ACC112 (cell line): ENCODE data around the gene SYVN1.
A peak's percentile ranks its signal among the peaks of the same experiment; 100 is the strongest.

Experiments used
- H2AFZ ChIP-seq: fragments of 200-600 bp; sonication (generic); one replicate; pipeline ENCODE4 v1.6.0; 2017; ENCODE audit warnings: antibody characterized with exemption, low read length; ENCODE audit not compliant: unreplicated experiment
- H3K27ac ChIP-seq: fragments of 200-600 bp; sonication (generic); 2 replicates; pipeline ENCODE4 v1.5.1; 2014; ENCODE audit warnings: low read depth, mild to moderate bottlenecking, antibody characterized with exemption, low read length, moderate library complexity
- H3K27me3 ChIP-seq: fragments of 200-600 bp; sonication (generic); 2 replicates; pipeline ENCODE4 v1.6.1; 2014; ENCODE audit warnings: mild to moderate bottlenecking, antibody characterized with exemption, low read length, moderate library complexity, mixed read lengths; ENCODE audit not compliant: insufficient read depth
- H3K36me3 ChIP-seq: fragments of 200-600 bp; sonication (generic); 2 replicates; pipeline ENCODE4 v1.6.1; 2016; ENCODE audit warnings: mild to moderate bottlenecking, antibody characterized with exemption, low read length, moderate library complexity, mixed read lengths; ENCODE audit not compliant: insufficient read depth
- H3K4me1 ChIP-seq: fragments of 200-600 bp; sonication (generic); one replicate; pipeline ENCODE4 v1.6.1; 2016; ENCODE audit warnings: low read length, mixed read lengths; ENCODE audit not compliant: insufficient read depth, unreplicated experiment, control insufficient read depth
- H3K4me3 ChIP-seq: fragments of 200-600 bp; sonication (generic); 2 replicates; pipeline ENCODE4 v1.5.1; 2014; ENCODE audit warnings: mild to moderate bottlenecking, low read depth, low read length
- H3K79me2 ChIP-seq: fragments of 200-600 bp; sonication (generic); one replicate; pipeline ENCODE4 v1.6.0; 2016; ENCODE audit warnings: low read length; ENCODE audit not compliant: control insufficient read depth, unreplicated experiment, insufficient read depth

SYVN1 gene

GRCh38 chr11:65100674-65101350 is 33.5 kb downstream of the SYVN1 start:
- Histone ChIP-seq H3K4me1 (peaks cover 17% of the 10 kb centered on the region), H3K36me3 (no peaks in the 10 kb centered on the region), H3K27ac (no peak overlapping the region), H3K4me3 (no peak overlapping the region), H2AFZ (no peak overlapping the region), H3K27me3 (no peaks in the 10 kb centered on the region), H3K79me2 (peaks cover 8% of the 10 kb centered on the region)

GRCh38 chr11:65096926-65097325 is 37.4 kb downstream of the SYVN1 start:
- Histone ChIP-seq H3K4me3 (peak overlapping the region; percentile 86), H3K36me3 (no peaks in the 10 kb centered on the region), H3K79me2 (peaks cover 5% of the 10 kb centered on the region), H3K27me3 (no peaks in the 10 kb centered on the region), H2AFZ (no peak overlapping the region), H3K27ac (no peak overlapping the region), H3K4me1 (peaks cover 8% of the 10 kb centered on the region)

GRCh38 chr11:65095974-65096806 is 38.1 kb downstream of the SYVN1 start, which contains the start of gene VPS51:
Gene VPS51 (plus strand): TSS chr11:65096214. CDS start chr11:65096251, 37 bp downstream.
- peaks cover 5% of the 10 kb centered on the region for H3K4me1 ChIP-seq
- peak within 1 kb of the TSS; percentile 86 for H3K4me3 ChIP-seq
- peak within 1 kb of the TSS; percentile 97 for H2AFZ ChIP-seq
- no peaks in the 10 kb centered on the region for H3K36me3 ChIP-seq
- peaks cover 5% of the 10 kb centered on the region for H3K79me2 ChIP-seq
- H3K27me3 ChIP-seq: no peaks in the 10 kb centered on the region
- peak within 1 kb of the TSS; percentile 45 for H3K27ac ChIP-seq

GRCh38 chr11:65095427-65095826 is 38.9 kb downstream of the SYVN1 start:
- H3K36me3 ChIP-seq: no peaks in the 10 kb centered on the region
- H2AFZ ChIP-seq: peak overlapping the region; percentile 97
- no peaks in the 10 kb centered on the region for H3K27me3 ChIP-seq
- H3K79me2 ChIP-seq: peaks cover 5% of the 10 kb centered on the region
- H3K4me3 ChIP-seq: peak overlapping the region; percentile 86
- peaks cover 5% of the 10 kb centered on the region for H3K4me1 ChIP-seq
- H3K27ac ChIP-seq: no peak overlapping the region

- H3K4me1 ChIP-seq: peaks cover 3% of the 10 kb centered on the region
- peaks cover 2% of the 10 kb centered on the region for H3K79me2 ChIP-seq
- 0 out of 2 replicates have a peak, but pooled peaks cover 2% of the 10 kb centered on the region for H3K36me3 ChIP-seq
- no peak overlapping the region for H2AFZ ChIP-seq
- no peak overlapping the region for H3K4me3 ChIP-seq
- no peaks in the 10 kb centered on the region for H3K27me3 ChIP-seq
- H3K27ac ChIP-seq: no peak overlapping the region
Measured at GRCh38 chr11:65090628-65091027, 43.7 kb downstream of the SYVN1 start.

GRCh38 chr11:65089621-65090020 is 44.7 kb downstream of the SYVN1 start:
- H2AFZ ChIP-seq: no peak overlapping the region
- peaks cover 12% of the 10 kb centered on the region for H3K4me1 ChIP-seq
- peaks cover 11% of the 10 kb centered on the region for H3K79me2 ChIP-seq
- no peaks in the 10 kb centered on the region for H3K27me3 ChIP-seq
- no peak overlapping the region for H3K4me3 ChIP-seq
- H3K36me3 ChIP-seq: 0 out of 2 replicates have a peak, but pooled peaks cover 4% of the 10 kb centered on the region
- no peak overlapping the region for H3K27ac ChIP-seq

- peaks cover 15% of the 10 kb centered on the region for H3K4me1 ChIP-seq
- H3K4me3 ChIP-seq: no peak overlapping the region
- 0 out of 2 replicates have a peak, but pooled peaks cover 5% of the 10 kb centered on the region for H3K36me3 ChIP-seq
- H3K27ac ChIP-seq: no peak overlapping the region
- no peak overlapping the region for H2AFZ ChIP-seq
- no peaks in the 10 kb centered on the region for H3K27me3 ChIP-seq
- peaks cover 25% of the 10 kb centered on the region for H3K79me2 ChIP-seq
Measured at GRCh38 chr11:65087827-65088226, 46.5 kb downstream of the SYVN1 start.

GRCh38 chr11:65087216-65087615 is 47.1 kb downstream of the SYVN1 start:
- Histone ChIP-seq H3K79me2 (peaks cover 31% of the 10 kb centered on the region), H3K4me3 (no peak overlapping the region), H2AFZ (no peak overlapping the region), H3K27me3 (no peaks in the 10 kb centered on the region), H3K36me3 (0 out of 2 replicates have a peak, but pooled peaks cover 8% of the 10 kb centered on the region), H3K27ac (no peak overlapping the region), H3K4me1 (peaks cover 18% of the 10 kb centered on the region)

- Histone ChIP-seq H3K4me3 (no peak overlapping the region), H3K27ac (no peak overlapping the region), H3K27me3 (no peaks in the 10 kb centered on the region), H2AFZ (no peak overlapping the region), H3K4me1 (peaks cover 21% of the 10 kb centered on the region), H3K79me2 (peaks cover 35% of the 10 kb centered on the region), H3K36me3 (peaks cover 8% of the 10 kb centered on the region; the same call in 1 of the 2 replicates)
Measured at GRCh38 chr11:65086809-65087208, 47.5 kb downstream of the SYVN1 start.

- Histone ChIP-seq H3K27ac (no peak overlapping the region), H3K36me3 (peaks cover 8% of the 10 kb centered on the region; the same call in 1 of the 2 replicates), H3K4me3 (peak overlapping the region; percentile 97), H3K79me2 (peaks cover 47% of the 10 kb centered on the region), H3K27me3 (no peaks in the 10 kb centered on the region), H3K4me1 (peaks cover 21% of the 10 kb centered on the region), H2AFZ (no peak overlapping the region)
Measured at GRCh38 chr11:65085446-65085845, 48.9 kb downstream of the SYVN1 start.
